Measurements from ENCODE around the gene TCEA2.

The TCEA2 gene

DNA sequence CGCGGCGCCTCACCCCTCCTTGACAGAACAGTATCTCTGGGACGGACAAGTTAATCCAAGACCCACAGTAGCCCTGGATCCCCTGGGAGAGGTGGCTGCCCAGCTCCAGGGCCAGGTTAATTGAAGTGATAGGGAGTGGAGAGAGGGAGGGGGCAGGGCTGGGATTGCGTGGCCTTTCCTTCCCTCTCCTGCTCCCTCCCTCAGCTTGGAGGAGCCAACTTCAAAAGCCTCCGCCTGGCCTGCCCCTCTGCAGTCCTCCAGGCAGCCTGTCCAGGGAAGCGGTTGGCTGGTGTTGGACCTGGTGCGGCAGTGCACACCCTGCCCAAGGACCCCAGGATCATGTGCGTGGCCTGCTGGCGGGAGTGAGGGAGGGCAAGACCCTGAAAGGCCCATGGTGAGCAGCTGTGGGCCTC lies 27.1 kb upstream of the TCEA2 start, which contains the start of gene C20orf204:
Gene C20orf204 (plus strand): TSS at position 250 of the 413 bp plus-strand sequence. CDS start 142 bp downstream, at position 392.
- DNase-seq, result peak; percentile 45

DNA sequence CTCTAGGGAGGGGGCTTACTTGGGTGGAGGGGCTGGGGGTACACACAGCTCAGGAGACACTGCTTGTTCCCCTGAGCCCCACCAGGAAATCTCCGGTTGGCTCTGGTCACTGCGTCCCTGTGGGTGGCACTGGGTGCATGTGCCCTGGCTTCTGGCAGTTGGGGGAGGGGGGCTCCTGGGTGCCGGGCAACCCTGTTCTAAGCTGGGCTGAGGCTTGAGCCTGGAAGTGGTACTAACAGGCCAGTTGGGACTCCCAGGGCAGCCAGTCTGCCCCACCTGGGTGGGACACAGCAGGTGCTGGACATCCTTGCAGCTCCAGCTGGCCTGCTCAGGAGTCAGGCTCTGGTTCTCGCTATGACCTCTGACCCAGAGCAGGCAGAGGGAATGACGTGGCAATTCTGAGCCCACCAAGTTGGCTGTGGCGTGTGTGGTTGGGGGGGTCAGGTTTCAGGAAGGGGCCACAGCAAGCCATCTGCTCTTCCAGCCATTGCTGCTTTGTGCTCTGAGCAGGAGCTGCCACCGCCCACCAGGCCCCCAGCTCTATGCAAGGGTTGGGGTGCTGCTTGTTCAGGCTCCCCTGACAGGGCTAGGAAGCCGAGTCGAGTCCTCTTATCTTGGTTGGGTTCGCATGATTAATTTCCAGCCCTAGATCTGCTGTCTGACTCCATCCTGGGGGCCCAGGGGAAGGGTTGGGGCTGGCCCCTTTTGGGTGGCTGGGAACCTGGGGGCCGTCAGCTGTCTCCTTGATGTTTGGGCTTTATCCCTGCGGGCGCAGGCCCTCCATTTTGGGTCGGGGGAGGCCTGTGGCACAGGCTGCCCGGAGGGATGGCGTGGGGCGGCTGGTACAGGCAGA lies 26.4 kb upstream of the TCEA2 start:
- DNase-seq, result no peak

DNA sequence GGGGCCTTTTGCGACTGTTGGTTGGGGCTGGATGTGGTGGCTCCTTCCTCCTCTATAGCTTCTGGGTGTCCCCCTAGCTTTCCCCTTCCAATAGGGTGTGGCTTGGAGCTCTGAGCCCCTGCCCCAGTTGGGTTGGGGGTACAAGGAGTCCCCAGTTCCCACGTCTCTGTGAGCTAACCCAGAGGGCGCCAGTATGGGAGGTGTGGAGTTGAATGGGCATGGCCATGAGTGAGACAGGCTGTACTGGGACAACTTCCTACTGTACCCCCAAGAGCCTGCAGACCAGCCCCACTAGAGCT lies 25.9 kb upstream of the TCEA2 start:
- no peak for DNase-seq

DNA sequence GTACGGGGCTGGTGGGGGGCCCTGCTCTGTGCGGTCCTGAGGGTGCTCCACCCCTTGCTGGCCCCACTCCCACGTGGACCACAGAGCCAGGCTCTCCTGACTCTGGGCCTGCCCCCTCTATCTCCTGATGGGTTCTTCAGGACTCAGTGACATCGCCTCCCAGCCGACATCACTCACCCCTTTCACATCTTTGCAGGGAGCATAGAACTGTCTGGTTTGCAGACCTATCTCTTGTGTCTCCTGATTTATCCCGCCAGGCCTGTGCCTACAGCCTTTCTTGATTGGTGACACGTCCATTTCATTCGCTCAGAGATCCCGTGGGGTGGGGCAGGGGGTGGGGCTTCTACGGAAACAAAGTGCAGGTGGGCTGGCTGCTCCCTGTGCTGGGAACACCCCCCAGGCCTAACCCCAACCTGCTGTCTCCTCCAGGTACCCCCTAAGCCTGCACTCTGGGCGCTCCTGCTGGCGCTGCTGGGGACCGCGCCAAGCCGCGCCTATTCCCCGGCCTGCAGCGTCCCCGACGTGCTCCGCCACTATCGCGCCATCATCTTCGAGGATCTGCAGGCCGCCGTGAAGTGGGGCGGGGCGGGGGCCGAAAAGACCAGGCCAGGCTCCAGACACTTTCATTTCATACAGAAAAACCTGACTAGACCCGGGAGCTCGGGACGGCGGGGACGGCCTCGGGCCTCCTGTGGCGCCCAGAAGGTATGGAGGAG lies 25.3 kb upstream of the TCEA2 start:
- DNase-seq, result no peak

DNA sequence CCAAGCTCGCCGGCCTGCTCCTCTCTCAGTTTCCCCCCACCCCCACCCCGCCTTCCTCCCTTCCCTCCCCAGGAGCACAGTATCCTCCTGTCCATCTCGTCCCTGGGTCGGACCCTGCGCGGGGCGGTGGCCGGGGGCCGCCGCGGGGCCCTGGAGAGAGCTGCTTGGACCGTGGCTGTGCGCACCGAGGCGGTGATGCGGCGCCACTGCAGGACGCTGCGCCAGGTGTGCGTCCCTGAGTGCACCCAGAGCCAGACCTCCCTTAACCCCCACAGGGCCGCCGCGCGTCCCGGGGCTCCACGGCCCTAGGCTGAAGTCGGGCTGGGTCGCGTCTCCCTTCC lies 24.8 kb upstream of the TCEA2 start:
- DNase-seq, result peak; percentile 45

DNA sequence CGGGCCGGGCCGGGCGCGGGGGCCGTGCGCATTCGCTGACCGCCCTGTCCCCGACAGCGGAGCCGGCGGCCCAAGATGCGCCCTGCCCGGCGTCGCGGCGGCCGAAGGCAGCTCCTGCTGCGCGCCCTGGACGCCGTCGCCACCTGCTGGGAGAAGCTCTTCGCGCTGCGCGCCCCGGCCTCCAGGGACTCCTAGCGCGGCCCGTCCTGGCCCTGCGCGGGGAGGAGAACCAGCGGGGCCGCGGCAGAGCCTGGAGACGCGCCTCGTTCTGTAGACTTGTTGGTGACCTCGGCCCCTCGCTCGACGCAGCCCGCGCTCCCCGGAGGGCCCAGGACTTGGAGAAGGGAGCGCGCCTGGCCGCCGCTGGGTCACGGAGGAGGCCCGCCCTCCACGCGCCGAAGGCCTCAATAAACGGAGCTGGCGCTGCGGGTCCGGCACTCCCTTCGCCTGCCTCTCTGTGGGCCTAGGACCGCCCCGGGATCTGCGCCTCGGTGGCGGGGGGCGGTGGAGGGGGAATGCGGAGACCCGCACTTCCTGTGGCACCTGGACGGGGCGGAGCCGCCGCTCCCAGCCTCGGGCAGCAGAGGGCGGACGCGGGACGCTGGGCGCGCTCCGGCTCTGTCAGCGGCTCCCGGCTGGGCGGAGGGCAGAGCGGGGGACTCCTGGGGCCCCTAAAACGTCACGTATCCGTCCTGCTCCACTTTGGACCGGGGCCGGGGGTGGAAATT lies 24.3 kb upstream of the TCEA2 start:
- peak; percentile 81 for DNase-seq

DNA sequence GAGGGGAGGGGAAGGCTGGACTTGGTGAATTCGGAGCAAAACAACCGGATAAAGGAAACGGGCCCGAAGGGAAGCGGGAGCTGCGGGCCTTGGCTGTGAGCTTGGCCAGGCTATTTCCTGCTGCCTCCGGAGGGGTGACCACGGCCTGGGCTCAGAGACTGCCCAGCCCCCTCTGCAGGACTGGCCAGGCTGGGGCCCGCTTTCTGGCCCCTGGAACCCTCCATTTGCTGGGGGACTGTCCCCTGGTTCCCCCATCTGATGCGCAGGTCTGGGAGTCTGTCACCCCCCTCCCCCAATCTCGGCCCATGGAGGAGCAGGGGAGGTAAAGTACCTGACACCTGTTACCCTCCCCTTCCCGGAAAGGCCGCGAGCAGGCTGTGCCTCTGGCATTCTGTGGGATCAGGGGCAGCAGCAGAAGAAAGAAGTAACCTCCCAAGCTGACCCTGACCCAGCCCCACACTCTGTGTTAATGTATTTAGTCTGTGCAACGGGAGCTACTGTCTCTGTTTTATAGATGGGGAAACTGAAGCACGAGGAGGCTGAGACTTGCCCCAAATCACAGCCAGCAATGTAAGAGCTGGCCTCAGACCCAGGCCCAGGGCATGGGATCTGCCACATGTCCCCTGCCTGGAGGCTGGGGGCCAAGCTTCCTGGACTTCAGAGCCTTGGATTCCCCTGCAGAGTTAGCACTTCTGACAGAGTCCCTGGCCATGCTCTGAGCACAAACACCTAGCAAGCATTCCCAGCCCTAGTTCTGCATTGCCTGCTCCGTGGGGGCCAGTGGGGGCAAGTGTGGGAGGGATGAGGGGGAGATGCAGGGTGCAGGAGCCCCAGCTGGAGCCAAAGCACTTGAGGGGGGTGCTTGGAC lies 23.5 kb upstream of the TCEA2 start:
- DNase-seq, result no peak

DNA sequence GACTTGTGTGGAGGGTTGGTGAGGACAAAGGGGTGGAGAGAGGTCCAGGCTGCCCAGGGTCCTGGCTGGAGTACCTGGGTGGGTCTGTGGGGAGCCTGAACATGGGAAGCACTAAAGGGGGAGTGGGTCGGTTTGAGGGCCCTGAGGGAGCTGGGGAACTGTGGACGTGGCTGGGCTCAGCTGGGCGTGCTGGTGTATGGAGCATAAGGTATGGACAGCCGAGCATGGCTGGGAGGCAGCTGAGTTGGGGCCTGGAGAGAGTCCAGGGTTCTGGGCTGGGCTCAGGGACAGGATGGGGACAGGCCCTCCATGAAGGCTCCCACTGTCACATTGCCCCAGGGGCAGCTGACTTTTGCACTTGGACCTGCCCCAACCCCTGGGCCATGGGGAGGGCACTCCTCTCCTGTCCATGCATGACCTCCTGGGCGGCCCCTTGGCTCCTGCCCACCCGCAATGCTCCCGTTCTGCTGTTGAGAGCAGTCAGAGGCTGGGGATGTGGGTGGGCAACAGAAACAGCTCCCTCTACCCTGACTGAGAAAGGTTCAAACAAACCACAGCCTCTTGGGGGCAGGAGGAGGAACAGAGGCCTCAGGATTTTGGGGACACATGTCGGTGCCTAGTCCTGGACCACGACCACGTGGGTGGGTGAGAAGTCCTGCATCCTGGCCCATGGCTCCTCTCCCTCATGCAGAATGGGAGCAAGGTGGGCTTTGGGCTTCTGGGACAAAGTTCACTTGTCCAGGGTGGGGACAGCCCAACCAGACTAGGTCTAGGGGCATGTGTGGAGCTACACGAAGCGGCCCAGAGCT lies 22.6 kb upstream of the TCEA2 start:
- no peak for DNase-seq

DNA sequence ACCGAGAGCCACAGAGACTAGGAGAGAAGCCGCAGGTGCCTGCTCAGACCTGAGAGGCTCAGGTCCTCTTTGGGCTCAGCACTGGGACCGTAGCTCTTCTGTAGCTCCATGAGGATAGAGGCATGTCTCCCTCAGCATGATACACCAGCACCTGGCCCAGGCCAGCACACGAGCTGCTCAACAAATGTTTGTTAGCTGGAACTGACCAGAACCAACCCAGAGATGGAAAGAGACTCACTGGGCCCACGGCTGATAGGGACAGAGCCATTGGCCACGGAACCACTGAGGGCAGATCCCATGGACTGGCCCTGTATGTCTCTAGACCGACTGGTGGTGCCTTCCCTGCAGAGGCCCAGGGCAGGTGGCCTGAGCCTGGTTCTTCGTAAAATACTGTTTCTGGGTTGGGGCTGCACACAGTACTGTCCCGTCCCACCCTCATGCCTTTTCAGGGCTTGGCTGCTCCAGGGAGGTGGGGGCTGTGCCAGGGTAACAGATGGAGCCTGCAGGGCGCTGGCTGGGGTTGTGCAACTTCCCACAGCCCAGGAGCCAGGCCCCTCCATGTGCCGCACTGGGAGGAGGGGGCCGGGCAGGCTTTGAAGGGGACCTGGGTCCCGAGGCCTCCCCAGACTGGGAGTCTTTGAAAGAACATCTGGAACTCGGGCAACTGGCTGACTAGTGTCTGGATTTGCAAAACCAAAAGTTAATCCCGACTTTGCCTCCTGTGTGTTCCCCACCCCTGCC lies 21.8 kb upstream of the TCEA2 start:
- no peak for DNase-seq

DNA sequence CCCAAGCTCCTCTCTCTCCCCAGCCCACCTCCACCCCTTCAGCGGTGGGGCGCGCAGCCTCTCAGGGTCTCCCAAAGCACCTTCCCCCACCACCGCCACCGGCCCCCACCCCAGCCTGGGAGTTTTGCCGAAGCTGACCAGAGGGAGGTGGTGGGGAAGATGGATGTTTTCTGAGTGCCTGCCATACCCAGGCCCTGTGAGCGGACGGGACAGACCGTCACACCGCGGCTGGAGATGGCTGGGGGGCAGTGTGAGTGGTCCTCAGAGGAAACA lies 21.3 kb upstream of the TCEA2 start:
- no peak for DNase-seq

DNA sequence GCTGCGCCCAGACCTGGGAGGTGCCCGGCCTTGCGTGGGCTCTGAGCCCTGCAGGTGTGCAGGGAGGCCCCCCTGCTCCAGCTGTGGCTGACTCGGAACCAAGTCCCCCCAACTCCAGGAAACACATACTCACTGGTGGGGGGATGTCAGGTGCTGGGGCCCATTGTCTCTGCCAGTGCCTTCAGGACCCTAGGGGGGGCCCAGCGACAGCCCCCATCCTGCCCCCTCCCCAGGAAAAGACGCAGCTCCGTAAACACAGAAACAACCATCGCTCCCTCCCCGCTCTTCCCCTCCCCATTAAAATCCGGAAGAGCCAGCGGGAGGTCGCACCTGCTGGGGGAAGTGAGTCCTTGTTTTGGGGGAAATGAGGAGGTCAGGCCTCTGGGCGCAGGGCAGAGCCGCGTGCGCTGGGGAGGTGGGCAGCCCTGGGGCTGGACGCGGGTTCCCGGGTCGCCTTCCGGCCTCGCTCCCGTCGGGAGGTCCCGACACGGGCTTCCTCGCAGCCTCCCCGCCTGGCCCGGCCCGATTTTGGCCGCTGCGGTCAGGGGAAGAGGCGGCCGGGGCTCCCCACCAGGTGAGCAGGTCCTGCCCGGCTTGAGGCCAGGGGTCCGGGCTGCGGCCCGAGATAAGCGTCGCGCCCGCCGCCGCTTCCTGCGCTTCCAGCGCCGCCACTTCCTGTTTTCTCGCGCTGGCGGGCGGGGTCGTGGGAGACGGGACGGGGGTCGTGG lies 20.8 kb upstream of the TCEA2 start:
- DNase-seq, result no peak

DNA sequence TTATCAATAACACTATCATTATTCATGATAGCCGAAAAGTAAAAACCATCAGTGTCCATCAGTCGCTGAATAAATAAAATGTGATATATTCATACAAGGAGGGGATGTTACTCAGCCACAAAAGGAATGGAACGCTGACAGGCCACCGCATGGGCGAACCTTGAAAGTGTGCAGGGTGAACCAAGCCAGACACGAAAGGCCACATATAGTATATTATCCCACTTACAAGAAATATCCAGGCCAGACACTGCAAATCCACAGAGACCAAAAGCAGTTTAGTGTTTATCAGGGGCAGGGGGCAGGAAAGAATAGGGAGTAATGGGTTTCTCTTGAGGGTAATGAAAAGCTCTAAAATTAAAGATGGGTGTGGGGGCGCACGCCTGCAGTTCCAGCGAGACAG lies 19.2 kb upstream of the TCEA2 start:
- DNase-seq, result no peak

DNA sequence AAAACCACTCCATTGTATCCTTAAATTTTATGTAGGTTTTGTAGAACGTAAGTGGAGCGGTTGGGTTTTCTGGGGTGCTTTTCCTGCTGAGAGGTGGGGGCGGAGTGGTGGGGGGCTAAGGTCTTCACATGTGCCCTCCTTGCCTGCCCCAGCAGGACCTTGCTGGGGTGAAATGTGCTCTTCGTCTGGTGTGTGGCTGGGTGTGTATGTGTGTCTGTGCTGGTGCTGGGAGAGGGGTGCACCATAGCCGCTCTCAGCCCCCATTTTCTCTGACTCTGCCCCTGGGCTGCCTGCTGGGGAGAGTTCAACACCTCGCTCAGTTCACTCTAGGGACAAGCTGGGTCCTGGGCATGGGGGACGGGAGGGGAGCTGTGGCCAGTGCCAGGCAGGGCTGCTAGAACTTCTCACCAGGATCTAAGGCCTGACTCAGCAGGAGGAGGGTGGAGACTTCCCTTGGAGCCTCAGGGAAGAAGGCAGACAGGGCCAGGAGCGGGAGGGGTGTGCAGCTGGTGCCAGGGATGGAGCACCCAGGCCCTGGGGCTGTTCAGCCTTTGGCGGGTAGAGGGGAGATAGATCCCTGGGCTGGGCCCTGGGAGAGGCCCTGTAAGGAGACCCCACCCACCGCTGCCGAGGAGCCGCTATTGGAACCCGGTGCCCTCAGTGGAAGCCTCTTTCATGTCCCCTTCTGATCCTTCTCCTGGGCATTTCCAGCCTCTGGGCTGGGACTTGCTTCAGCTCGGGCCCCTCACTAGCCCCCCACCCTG lies 18.3 kb upstream of the TCEA2 start:
- no peak for DNase-seq

DNA sequence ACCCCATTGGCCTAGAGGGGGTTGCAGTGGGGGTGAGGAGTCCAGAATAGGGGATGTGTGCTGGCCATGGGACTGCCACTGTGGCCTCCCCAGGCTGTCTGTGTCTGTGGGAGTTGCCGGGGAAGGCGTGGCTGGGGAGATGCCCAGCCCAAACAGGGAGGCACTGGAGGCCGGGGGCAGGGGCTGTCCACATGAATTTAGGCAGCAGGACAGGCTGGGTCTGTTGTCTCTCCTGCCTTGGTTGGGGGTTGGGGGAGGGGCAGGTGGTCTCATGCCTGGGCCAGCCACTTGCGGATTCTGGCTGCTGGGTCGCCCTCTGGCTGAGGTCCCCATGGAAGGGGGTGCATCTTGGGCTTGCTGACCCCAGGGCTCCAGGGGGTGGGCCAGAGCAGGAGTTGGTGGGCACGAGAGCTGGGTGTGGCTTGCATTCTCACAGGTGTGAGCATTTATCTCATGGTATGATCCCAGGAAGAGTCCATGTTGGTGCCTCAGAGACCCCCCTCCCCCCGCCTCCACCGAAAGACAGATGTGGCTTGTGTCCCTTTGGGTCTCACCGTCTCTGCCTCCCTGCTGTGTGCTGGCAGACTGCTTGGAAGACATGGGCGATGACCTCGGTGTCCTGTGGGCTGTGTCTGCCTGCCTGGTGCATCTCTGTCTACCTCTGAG lies 17.5 kb upstream of the TCEA2 start:
- no peak for DNase-seq

DNA sequence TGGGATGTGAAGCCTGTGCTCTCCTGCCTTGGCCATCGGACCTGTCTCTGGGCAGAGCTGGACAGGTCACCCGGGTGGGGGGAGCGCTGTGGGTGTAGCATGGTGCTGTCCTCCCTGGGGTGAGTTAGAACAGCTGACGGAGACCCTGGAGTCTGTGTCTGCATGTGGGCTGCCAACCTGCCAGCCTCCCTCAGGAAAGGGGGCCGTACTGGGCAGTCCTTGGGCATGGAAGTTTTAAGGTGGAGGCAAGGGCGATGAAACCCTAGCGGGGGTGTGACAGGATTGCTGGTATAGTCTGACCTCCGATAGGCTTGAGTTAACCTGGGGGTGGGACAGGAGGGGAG lies 16.0 kb upstream of the TCEA2 start:
- no peak for DNase-seq

DNA sequence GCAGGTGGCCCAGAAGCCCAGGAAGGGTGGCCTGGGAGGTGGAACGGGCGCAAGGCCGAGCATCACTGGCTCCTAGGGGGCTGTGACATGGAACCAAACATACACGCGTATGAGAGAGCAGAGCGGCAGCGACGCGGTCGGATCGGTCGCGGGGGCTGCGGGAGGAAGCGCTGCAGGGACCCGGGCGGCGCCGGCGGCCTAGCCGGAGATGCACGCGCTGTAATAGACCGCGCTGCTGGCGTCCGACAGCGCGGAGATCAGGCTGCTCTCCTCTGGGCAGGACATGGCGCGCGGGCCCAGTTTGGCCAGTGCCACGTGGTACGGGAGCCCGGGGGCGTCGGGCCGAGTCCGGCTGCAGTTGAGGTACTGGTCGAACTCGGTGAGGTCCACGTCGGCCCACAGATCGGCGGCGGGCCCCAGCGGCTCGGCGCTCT lies 15.0 kb upstream of the TCEA2 start:
- DNase-seq, result no peak

DNA sequence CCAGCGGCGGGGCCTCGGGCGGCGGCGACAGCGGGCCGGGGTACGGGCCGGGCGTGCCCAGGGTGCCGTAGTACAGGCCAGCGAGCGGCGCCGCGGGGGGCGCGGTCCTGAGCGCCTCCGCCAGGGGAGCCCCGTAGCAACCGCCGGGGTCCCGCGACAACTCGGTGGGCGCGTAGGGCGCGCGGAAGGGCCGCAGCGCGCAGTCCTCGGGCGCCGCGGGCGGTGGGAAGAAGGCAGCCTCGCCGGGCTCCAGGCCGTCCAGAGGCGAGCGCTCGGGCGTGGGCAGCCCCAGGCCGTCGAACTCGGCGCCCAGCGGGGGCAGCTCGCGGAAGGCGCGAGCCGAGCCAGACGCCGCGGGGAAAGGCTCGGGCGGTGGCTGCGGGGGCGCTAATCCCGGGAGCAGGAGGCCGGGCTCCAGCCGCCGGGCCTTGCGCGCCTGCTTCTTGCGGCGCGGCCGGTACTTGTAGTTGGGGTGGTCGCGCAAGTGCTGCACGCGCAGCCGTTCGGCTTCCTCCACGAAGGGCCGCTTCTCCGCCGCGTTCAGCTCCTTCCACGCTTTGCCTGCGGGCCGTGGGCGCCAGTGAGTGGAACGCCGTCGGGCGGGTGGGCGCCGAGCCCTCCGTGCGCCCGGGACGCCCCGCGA lies 14.5 kb upstream of the TCEA2 start:
- DNase-seq, result no peak

DNA sequence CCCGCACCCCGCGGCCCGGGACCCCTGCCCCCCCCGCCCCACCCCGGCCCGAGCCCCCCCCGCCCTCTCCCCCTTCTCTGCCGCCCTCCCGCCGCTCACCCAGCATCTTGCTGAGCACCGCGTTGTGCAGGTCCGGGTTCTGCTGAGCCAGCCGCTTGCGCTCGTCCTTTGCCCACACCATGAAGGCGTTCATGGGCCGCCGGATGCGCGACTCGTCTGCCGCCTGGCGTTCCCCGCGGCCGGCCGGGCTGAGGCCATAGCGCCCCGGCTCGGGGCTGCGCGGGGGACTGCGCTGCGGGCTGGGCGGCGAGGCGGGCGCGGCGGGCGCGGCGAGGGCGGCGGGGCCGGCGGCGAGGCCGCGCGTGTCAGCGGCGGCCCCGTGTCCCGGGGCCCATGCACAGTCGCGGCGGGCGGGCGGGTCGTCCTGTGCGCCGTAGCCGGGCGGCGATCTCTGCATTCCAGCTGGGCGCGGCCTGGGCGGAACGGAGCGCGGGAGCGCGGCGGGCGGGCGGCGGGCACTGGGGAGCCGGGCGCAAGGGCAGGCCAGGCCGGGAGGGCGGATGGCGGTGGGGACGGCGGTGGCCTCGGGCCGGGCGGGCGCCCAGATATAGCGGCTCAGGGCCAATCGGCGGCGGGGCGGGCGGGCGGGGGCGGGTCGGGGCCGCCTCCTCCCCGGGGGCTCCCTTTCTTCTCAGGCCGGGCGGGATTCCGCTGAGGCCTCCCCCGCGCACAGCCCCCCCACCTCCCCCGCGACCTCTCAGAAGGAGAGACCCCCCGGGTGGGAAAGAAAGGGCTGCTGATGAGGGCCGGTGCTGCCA lies 13.7 kb upstream of the TCEA2 start, which contains the start of gene SOX18:
Gene SOX18 (minus strand): TSS at position 580 of the 818 bp plus-strand sequence. CDS start 123 bp downstream, at position 457.
- DNase-seq, result no peak

Measured in right forelimb (tissue), 1 donor.